ENCODE data around the gene APOL4.
"Not testable (repeated sequence)": the region's sequence is repeated elsewhere in the genome, so short reads cannot be mapped to it uniquely, and the experiment has no call there.

Gene APOL4

DNA sequence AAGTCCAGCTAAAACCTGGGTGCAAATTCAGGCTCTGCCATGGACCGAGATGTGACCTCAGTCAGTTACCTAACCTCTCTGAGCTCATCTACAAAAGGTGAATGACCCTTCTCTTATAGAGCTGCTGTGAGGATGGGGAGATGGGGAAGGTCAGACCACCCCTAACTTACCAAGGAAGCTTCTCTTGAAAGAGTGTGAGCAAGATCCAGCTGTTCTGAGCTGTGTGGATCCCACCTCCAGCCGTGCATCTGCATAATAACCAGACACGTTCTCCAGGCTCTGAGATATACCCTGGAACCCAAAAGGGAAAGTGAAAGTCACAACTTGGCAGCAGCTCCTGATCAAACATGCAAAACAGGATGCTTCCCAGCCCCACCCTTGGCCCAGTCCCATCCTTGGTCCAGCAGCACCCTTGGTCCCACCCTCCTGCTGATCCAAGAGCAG, 41.1 kb downstream of the APOL4 start, which contains the start of gene APOL3:
Gene APOL3, minus strand, starts transcription at position 257 of the 444 bp plus-strand sequence. CDS start 11,700 bp downstream, outside the sequence.
- TF ChIP-seq, protein P1, sequence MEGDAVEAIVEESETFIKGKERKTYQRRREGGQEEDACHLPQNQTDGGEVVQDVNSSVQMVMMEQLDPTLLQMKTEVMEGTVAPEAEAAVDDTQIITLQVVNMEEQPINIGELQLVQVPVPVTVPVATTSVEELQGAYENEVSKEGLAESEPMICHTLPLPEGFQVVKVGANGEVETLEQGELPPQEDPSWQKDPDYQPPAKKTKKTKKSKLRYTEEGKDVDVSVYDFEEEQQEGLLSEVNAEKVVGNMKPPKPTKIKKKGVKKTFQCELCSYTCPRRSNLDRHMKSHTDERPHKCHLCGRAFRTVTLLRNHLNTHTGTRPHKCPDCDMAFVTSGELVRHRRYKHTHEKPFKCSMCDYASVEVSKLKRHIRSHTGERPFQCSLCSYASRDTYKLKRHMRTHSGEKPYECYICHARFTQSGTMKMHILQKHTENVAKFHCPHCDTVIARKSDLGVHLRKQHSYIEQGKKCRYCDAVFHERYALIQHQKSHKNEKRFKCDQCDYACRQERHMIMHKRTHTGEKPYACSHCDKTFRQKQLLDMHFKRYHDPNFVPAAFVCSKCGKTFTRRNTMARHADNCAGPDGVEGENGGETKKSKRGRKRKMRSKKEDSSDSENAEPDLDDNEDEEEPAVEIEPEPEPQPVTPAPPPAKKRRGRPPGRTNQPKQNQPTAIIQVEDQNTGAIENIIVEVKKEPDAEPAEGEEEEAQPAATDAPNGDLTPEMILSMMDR (conservative IDR thresholded peaks at IDR 0.05): no peak
- no peak for TF ChIP-seq ZFX (IDR thresholded peaks at IDR 0.05)
- H3K27ac ChIP-seq: peak within 1 kb of the TSS; percentile 4; the same call in 1 of the 2 replicates

DNA sequence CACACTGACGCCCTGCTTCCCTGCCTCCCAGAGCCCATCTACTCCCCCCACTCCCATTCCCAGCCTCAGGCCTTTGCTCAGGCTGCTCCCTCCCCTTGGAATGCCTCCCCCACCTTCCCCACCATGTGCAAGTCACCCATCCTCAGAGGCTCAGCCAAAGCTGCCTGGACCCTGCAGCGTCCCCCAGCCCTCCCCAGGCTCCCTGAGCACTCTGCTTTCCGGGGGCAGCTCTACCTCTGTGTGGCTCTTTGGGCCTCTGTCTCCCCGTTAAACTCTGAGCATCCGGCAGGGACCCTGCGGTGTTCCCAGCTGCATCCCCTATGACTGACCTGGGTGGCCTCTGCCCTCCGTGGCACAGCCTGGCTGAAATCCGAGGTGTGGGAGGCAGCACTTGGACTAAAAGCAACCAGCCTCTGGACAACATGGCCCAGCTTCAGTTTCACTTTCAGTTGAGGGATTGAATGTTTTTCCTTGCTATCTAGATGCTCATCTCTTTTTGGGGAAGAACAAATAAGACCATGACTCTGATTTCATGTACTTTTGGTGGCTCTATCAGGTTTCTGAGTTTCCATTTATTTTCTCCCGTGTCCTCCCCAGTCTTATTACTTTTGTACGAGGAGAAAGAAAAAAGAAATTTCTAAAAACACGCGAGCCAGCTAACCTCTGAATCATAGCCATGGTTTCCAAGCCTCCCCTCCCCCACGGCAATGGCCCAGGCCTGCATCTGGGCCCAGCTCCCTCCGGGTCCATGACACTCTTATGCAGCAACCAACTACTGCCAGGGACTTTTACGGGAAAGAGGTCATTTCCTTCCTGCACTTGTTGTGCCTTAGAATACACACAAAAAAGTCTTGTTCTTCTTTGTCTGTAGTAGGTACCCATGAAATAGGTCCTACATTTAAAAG, 44.8 kb downstream of the APOL4 start:
- TF ChIP-seq, protein P1 (conservative IDR thresholded peaks at IDR 0.05): no peak
- TF ChIP-seq ZFX (IDR thresholded peaks at IDR 0.05): no peak
- H3K27ac ChIP-seq: no peak overlapping the region; the same call in 1 of the 2 replicates

DNA sequence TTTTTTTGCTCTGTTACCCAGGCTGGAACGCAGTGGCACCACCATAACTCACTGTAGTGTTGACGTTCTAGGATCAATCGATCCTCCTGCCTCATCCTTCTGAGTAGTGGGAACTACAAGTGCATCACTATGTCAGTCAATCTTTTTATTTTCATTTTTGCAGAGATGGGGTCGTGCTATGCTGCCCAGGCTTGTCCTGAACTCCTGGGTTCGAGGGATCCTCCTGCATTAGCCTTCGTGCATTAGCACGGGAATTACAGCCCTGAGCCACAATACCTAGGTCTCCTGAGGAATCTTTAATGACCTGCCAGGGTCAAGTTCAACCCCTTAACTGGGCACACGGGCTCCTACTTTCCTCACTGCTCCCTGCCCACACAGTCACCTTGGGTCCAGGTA, 45.5 kb downstream of the APOL4 start:
- TF ChIP-seq, protein P1 (conservative IDR thresholded peaks at IDR 0.05): no peak
- TF ChIP-seq ZFX (IDR thresholded peaks at IDR 0.05): no peak
- H3K27ac ChIP-seq: no peak overlapping the region; the same call in 1 of the 2 replicates

DNA sequence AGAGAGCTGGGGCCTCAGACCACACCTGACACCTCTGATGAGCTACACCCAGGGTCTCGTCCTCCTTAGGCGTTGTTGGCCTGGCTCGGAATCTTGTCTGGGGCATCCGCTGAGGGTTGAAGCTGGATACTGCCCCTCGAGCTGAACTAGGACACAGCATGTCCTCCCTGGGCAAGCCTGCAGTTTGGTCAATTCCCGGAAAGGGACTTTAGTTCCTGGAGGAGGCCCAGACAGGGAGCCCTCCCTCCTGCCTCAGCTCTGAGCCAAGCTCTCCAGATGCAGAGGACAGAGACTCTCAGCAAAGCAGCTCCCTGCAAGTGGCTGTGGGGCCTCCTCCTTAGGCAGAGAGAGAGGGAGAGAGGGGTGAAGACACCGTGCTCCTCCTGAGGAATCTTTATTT, 45.9 kb downstream of the APOL4 start:
- no peak overlapping the region for H3K27ac ChIP-seq
- no peak for TF ChIP-seq ZFX (IDR thresholded peaks at IDR 0.05)
- TF ChIP-seq, protein P1 (conservative IDR thresholded peaks at IDR 0.05): no peak

DNA sequence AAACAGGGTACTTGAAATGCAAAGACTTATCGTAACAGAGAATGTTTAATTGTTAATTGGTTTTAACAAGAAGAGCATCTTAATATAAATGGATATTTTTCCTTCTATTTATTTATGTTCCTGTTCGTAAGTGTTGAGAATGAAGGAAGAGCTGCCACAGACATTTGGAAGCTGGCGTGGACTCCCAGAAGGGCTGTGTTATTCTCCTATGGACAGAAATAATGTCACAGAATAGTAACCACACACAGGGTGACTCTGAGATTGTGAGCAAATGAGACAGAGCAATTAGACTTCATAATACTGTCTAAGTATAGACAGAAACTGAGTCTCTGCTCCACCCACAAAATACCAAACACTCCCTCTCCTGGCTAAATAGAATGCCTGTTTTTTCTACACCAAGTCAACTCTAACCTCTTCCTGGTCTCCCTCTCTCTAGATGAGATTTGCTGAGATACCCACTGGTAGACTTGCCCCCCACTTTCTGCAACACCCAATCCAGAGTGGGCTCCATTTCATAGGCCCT, 47.1 kb downstream of the APOL4 start:
- no peak overlapping the region for H3K27ac ChIP-seq
- no peak for TF ChIP-seq ZFX (IDR thresholded peaks at IDR 0.05)
- TF ChIP-seq, protein P1 (conservative IDR thresholded peaks at IDR 0.05): no peak

DNA sequence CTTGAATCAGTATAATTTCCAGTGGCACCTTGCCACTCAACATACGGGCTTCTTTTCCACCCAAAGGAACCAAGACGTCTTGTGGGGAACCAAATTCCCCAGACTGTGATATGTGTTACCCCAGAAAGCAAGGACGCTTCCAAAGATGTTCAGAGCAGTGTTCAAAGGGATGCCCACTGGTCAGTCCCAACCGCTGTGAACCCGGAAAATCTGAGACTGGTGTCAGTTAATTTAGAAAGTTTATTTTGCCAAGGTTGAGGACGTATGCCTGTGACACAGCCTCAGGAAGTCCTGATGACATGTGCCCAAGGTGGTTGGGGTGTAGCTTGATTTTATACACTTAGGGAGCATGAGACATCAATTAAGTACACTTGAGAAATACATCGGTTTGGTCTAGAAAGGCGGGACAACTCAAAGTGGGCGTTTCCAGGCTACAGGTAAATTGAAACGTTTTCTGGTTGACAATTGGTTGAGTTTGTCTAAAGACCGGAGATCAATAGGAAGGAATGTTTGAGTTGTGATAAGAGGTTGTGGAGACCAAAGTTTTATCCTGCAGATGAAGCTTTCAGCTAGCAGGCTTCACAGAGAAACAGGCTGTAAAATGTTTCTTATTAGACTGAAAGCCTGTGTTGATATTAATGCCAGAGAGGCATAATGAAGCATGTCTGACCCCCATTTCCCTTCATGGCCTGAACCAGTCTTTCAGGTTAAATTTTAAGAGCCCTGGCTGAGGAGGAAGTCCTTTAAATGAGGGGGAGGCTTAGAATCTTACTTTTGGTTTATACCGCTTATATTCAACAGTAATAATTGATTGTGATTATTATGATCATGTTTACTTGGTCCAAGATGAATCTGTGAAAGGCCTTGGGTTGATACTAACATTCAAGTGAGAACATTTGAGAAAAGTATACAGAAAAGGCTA, 47.8 kb downstream of the APOL4 start:
- TF ChIP-seq, protein P1 (conservative IDR thresholded peaks at IDR 0.05): no peak
- no peak for TF ChIP-seq ZFX (IDR thresholded peaks at IDR 0.05)
- H3K27ac ChIP-seq: no peak overlapping the region

DNA sequence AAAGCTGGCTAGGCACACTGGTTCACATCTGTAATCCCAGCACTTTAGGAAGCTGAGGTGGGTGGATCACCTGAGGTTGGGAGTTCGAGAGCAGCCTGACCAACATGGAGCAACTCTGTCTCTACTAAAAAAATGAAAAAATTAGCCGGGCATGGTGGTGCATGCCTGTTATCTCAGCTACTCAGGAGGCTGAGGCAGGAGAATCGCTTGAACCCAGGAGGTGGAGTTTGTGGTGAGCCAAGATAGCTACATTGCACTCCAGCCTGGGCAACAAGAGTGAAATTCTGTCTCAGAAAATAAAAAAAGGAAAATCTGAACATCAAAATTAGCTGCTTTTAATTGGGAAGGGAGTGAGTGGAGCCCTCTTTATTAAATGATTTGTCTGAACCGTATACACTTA, 48.8 kb downstream of the APOL4 start:
- not testable (repeated sequence) for H3K27ac ChIP-seq

All from C4-2B (cell line).